Measurements from ENCODE around the gene DGKG.

DGKG gene

GRCh38 chr3:186165331-186165730 lies 196.7 kb downstream of the DGKG start:
- Mint-ChIP-seq H3K27me3 (ENCODE audit: low read depth, poor library complexity) (peaks cover 13% of the 10 kb centered on the region), H3K9me3 (no peaks in the 10 kb centered on the region), H3K27ac (no peak overlapping the region), H3K36me3 (ENCODE audit: low read depth) (no peaks in the 10 kb centered on the region), H3K4me1 (peaks cover 14% of the 10 kb centered on the region), H3K4me3 (no peak overlapping the region)
- TF ChIP-seq, protein P1, sequence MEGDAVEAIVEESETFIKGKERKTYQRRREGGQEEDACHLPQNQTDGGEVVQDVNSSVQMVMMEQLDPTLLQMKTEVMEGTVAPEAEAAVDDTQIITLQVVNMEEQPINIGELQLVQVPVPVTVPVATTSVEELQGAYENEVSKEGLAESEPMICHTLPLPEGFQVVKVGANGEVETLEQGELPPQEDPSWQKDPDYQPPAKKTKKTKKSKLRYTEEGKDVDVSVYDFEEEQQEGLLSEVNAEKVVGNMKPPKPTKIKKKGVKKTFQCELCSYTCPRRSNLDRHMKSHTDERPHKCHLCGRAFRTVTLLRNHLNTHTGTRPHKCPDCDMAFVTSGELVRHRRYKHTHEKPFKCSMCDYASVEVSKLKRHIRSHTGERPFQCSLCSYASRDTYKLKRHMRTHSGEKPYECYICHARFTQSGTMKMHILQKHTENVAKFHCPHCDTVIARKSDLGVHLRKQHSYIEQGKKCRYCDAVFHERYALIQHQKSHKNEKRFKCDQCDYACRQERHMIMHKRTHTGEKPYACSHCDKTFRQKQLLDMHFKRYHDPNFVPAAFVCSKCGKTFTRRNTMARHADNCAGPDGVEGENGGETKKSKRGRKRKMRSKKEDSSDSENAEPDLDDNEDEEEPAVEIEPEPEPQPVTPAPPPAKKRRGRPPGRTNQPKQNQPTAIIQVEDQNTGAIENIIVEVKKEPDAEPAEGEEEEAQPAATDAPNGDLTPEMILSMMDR (IDR thresholded peaks at IDR 0.05) = no peak
- no peak for DNase-seq

- H3K9me3 Mint-ChIP-seq = no peaks in the 10 kb centered on the region
- H3K4me3 Mint-ChIP-seq = no peak overlapping the region
- TF ChIP-seq, protein P1 (IDR thresholded peaks at IDR 0.05) = no peak
- no peak overlapping the region for H3K27ac Mint-ChIP-seq
- H3K36me3 Mint-ChIP-seq (ENCODE audit: low read depth) = no peaks in the 10 kb centered on the region
- no peak for DNase-seq
- peaks cover 15% of the 10 kb centered on the region for H3K27me3 Mint-ChIP-seq (ENCODE audit: low read depth, poor library complexity)
- H3K4me1 Mint-ChIP-seq = peaks cover 14% of the 10 kb centered on the region
These were observed 197.3 kb downstream of the DGKG start for GRCh38 chr3:186164696-186165095.

DNA sequence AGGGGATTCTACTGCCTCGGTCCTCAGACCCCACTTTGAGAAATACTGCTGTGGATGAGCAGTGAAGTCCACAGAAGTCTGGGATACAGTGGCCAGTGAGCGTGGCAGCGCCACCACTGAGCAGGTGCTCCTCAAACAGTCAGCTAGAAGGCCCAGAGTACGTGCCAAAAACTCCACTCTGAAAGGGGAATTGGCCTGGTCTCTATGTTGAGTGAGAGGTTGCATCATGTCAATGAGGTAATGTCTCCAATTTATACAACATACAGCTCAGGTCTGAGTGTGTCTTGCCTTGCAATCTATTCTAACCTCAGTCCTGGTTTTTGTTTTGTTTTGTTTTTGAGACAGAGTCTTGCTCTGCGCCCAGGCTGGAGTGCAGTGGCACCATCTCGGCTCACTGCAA lies 199.8 kb downstream of the DGKG start:
- Mint-ChIP-seq H3K9me3 (no peaks in the 10 kb centered on the region), H3K27ac (no peak overlapping the region), H3K4me3 (no peak overlapping the region), H3K27me3 (ENCODE audit: low read depth, poor library complexity) (peaks cover 12% of the 10 kb centered on the region), H3K4me1 (peaks cover 14% of the 10 kb centered on the region), H3K36me3 (ENCODE audit: low read depth) (no peaks in the 10 kb centered on the region)
- no peak for DNase-seq
- TF ChIP-seq, protein P1 (IDR thresholded peaks at IDR 0.05) = no peak

- H3K27me3 Mint-ChIP-seq (ENCODE audit: low read depth, poor library complexity) = peaks cover 12% of the 10 kb centered on the region
- H3K4me1 Mint-ChIP-seq = peaks cover 6% of the 10 kb centered on the region
- TF ChIP-seq, protein P1 (IDR thresholded peaks at IDR 0.05) = no peak
- no peak for DNase-seq
- no peak overlapping the region for H3K4me3 Mint-ChIP-seq
- H3K36me3 Mint-ChIP-seq (ENCODE audit: low read depth) = no peaks in the 10 kb centered on the region
- H3K9me3 Mint-ChIP-seq = no peaks in the 10 kb centered on the region
- no peak overlapping the region for H3K27ac Mint-ChIP-seq
These were observed 201.3 kb downstream of the DGKG start for GRCh38 chr3:186160691-186161243.

- peaks cover 4% of the 10 kb centered on the region for H3K4me1 Mint-ChIP-seq
- TF ChIP-seq, protein P1 (IDR thresholded peaks at IDR 0.05) = no peak
- peaks cover 10% of the 10 kb centered on the region for H3K27me3 Mint-ChIP-seq (ENCODE audit: low read depth, poor library complexity)
- H3K27ac Mint-ChIP-seq = no peak overlapping the region
- no peak for DNase-seq
- no peaks in the 10 kb centered on the region for H3K36me3 Mint-ChIP-seq (ENCODE audit: low read depth)
- no peaks in the 10 kb centered on the region for H3K9me3 Mint-ChIP-seq
- no peak overlapping the region for H3K4me3 Mint-ChIP-seq
These were observed 207.4 kb downstream of the DGKG start for GRCh38 chr3:186154641-186155040.

GRCh38 chr3:186152889-186153292 lies 209.1 kb downstream of the DGKG start:
- TF ChIP-seq, protein P1 (IDR thresholded peaks at IDR 0.05) = no peak
- Mint-ChIP-seq H3K27ac (no peak overlapping the region), H3K27me3 (ENCODE audit: low read depth, poor library complexity) (peaks cover 12% of the 10 kb centered on the region), H3K4me3 (no peak overlapping the region), H3K9me3 (no peaks in the 10 kb centered on the region), H3K36me3 (ENCODE audit: low read depth) (no peaks in the 10 kb centered on the region), H3K4me1 (peaks cover 4% of the 10 kb centered on the region)
- DNase-seq = no peak

All from nephron progenitor cell (in vitro differentiated cells).